ENCODE results near the gene MRTFB.

The MRTFB gene

DNA sequence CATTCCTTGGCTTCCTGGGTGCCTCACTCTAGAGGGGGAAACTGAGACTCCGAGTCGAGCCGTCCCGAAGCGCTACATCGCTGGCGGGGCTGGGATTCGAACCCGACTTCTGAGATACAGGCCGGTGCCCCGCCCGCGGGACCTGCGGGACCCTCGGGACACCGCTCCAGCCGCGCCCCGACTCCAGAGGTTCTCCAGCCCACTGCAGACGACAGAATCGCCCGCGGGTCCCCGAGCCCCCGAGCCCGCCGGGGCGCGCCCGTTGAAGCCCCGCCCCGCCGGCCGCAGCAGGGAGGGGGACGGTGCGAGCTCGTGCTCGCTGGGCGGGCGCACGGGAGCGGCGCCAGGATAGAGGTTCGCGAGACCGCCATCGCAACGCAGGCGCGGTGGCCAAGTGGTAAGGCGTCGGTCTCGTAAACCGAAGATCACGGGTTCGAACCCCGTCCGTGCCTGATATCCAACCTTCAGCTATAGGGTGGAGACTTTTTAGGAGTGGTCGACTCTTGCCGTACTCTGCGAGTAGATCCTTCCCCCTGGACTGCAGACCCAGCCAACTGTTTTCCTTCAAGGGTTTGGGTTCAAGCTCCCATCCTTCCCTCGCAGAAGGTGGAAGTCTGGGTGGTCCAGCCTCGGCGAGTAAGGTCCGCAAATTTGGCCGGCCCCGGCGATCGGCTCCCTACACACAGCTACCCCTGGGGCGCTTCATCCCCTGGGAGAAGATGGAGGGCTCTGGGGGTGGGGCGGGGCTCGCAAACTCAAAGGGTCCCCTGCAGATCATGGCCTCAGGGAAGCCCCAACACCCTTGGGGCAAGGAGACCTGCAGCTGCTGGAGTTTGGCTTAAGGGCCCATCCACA is 214.6 kb downstream of the MRTFB start:
- DNase-seq (ENCODE audit: low read depth) = peak; percentile 93
- TF ChIP-seq, protein P1, sequence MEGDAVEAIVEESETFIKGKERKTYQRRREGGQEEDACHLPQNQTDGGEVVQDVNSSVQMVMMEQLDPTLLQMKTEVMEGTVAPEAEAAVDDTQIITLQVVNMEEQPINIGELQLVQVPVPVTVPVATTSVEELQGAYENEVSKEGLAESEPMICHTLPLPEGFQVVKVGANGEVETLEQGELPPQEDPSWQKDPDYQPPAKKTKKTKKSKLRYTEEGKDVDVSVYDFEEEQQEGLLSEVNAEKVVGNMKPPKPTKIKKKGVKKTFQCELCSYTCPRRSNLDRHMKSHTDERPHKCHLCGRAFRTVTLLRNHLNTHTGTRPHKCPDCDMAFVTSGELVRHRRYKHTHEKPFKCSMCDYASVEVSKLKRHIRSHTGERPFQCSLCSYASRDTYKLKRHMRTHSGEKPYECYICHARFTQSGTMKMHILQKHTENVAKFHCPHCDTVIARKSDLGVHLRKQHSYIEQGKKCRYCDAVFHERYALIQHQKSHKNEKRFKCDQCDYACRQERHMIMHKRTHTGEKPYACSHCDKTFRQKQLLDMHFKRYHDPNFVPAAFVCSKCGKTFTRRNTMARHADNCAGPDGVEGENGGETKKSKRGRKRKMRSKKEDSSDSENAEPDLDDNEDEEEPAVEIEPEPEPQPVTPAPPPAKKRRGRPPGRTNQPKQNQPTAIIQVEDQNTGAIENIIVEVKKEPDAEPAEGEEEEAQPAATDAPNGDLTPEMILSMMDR (IDR thresholded peaks at IDR 0.05; ENCODE audit: low read depth, low read length, missing control alignments) = no peak
- H3K4me3 ChIP-seq (ENCODE audit: low read depth, low read length) = peak overlapping the region; percentile 81

DNA sequence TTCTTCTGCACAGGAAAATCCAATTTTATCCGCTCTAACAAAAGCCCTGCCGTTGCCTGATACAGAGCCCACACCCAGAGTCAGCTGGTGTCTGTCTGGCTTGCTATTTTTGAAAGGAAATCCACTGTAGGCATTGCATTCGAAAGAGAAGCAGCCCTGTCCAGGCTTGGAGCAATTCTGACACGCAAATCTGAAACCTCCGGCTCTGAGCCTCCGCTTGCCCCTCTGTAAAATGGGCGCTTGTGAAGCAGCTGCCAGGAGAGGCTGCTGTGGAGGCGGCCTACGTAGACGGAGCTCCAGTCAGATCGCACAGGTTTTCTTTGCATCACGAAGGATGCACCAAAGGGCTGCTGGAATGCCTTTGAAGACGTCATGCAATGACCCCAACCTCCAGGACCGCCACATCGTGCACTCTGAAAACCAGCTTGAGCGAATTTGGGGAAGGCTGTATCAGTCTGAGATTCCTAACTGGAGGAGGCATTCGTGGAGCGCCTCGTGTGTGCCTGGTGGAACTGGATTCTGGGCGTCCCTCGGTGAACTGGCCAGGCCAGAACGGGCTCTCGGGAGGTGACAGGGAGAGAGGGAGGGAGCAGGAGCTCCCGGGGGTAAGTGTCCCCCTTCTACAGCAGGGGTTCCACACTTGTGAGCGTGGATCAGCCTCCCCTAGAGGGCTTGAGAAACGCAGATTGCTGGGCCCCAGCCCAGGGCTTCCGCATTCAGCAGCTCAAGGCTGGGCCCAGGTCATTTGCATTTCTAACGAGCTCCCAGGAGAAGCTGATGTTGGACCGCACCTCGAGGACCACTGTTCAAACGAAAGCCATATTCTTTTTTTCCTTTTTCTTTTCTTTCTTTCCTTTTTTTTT is 215.5 kb downstream of the MRTFB start:
- TF ChIP-seq, protein P1 (IDR thresholded peaks at IDR 0.05; ENCODE audit: low read depth, low read length, missing control alignments) = peak; percentile 20
- peak overlapping the region; percentile 50 for H3K4me3 ChIP-seq (ENCODE audit: low read depth, low read length)
- peak; percentile 68 for DNase-seq (ENCODE audit: low read depth)

DNA sequence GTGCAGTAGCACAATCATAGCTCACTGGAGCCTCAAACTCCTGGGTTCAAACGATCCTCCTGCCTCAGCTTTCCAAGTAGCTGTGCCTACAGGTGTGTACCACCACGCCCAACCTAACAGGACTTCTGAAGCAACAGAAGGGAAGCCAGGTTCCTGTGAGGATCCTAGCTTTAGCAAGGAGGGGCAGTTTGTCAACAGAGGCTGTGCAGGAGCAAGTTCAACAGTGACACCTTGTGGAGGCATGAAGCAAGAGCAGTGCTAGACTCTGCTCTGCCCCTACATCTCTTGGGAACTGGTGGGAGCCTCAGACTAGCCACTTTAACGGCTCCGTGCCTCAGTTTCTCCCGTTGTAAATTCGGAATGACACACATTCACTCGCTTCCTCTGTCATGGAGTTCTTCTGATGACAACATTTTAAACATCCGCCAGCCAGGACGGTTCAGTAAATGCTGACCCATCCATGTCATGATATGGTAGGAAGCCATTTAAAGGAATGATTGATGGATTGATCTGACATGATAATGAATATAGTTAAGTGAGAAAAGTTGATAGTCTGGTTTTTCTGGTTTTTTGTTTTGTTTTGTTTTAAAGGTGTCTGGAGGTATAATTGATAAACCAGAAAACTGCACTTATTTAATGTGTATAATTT is 218.7 kb downstream of the MRTFB start:
- DNase-seq (ENCODE audit: low read depth) = no peak
- H3K4me3 ChIP-seq (ENCODE audit: low read depth, low read length) = no peak overlapping the region
- TF ChIP-seq, protein P1 (IDR thresholded peaks at IDR 0.05; ENCODE audit: low read depth, low read length, missing control alignments) = peak; percentile 74

DNA sequence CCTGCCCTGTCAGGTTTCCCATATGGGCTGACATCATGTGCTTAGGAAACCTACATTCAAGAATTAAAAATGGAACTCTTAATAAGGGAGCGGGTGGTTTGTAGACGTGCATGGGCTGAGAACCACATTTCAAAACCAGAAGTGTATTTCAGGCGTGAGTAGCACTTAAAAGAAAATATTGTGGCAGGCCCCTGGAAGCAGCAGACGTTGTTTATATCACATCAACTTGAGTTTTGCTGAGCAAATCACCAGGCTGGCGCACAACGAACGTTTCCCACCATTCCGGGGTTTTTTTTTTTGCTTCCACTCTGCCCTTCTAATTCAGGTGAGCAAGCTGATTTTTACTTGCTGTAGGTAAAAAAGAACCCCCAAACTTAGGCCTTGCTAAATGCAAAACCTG is 220.2 kb downstream of the MRTFB start:
- TF ChIP-seq, protein P1 (IDR thresholded peaks at IDR 0.05; ENCODE audit: low read depth, low read length, missing control alignments) = no peak
- no peak for DNase-seq (ENCODE audit: low read depth)
- no peak overlapping the region for H3K4me3 ChIP-seq (ENCODE audit: low read depth, low read length)

DNA sequence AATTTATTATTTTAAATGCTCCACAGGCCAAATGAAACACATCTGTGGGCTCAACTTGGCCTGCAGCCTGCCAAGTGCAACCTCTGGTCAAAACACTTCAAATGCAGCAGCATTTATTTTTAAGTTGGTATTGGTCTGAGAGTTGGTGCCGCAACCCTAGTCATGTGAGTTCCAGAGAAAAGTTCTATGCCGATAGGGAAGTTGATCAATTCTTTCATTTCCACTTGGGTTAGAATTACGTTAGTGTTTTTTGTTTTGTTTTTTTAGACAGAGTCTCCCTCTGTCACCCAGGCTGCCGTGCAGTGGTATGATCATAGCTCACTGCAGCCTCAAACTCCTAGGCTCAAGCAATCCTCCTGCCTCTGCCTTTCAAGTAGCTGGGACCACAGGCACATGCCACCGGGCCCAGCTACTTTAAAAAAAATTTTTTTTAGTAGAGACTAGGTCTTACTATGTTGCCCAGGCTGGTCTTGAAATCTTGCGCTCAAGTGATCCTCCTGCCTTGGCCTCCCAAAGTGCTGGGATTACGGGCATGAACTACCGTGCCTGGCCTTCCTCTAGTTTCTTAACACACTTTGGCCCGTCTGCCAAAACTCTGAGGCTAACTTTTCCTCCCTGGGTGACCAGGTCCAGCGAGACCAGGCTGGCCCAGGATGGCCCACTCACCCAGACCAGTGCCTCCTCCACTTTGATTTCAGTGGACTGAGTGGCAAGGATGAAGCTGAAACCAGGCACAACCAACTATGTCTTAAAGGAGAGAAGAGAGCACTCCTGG is 221.1 kb downstream of the MRTFB start:
- TF ChIP-seq, protein P1 (IDR thresholded peaks at IDR 0.05; ENCODE audit: low read depth, low read length, missing control alignments) = no peak
- no peak for DNase-seq (ENCODE audit: low read depth)
- H3K4me3 ChIP-seq (ENCODE audit: low read depth, low read length) = no peak overlapping the region

DNA sequence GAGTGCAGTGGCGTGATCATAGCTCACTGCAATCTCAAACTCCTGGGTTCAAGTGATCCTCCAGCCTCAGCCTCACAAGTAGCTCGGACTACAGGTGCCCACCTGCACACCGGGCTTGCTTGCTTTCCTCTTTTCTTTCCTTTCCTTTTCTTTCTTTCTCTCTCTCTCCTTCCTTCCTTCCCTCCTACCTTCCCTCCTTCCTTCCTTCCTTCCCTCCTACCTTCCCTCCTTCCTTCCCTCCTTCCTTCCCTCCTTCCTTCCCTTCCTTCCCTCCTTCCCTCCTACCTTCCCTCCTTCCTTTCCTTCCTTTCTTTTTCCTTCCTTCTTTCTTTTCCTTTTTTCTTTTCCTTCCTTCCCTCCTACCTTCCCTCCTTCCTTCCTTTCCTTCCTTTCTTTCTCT is 225.5 kb downstream of the MRTFB start:
- no peak overlapping the region for H3K4me3 ChIP-seq (ENCODE audit: low read depth, low read length)
- TF ChIP-seq, protein P1 (IDR thresholded peaks at IDR 0.05; ENCODE audit: low read depth, low read length, missing control alignments) = no peak
- DNase-seq (ENCODE audit: low read depth) = no peak
